NCI-H1417 treated with DMSO at 0.1 percent for 48 hours (cell line): ENCODE results near the gene PEDS1.
"Not testable (repeated sequence)": the region's sequence is repeated elsewhere in the genome, so short reads cannot be mapped to it uniquely, and the experiment has no call there.

Source experiments
- DNase-seq: peaks from one replicate; lab custom pipeline; 2025; lab: John Stamatoyannopoulos, UW

The PEDS1 gene

GRCh38 chr20:50163570-50164317 is 10.2 kb upstream of the PEDS1 start:
- DNase-seq: no peak

- DNase-seq: not testable (repeated sequence)
Observed at GRCh38 chr20:50161494-50161893, 8.0 kb upstream of the PEDS1 start.

GRCh38 chr20:50153153-50153499 is 397 bp downstream of the PEDS1 start:
- no peak for DNase-seq

GRCh38 chr20:50152394-50153152 is 950 bp downstream of the PEDS1 start:
- no peak for DNase-seq

- DNase-seq: no peak
Observed at GRCh38 chr20:50151034-50151743, 2.3 kb downstream of the PEDS1 start.

GRCh38 chr20:50149481-50150254 is 3.9 kb downstream of the PEDS1 start:
- no peak for DNase-seq

- DNase-seq: no peak
Observed at GRCh38 chr20:50146732-50147662, 6.5 kb downstream of the PEDS1 start.

- no peak for DNase-seq
Observed at GRCh38 chr20:50146214-50146613, 7.3 kb downstream of the PEDS1 start.

GRCh38 chr20:50145566-50145965 is 8.0 kb downstream of the PEDS1 start:
- DNase-seq: no peak

GRCh38 chr20:50144362-50144761 is 9.2 kb downstream of the PEDS1 start:
- no peak for DNase-seq

- DNase-seq: no peak
Observed at GRCh38 chr20:50142812-50143211, 10.7 kb downstream of the PEDS1 start.

- no peak for DNase-seq
Observed at GRCh38 chr20:50141811-50142561, 11.5 kb downstream of the PEDS1 start.

GRCh38 chr20:50141018-50141675 is 12.4 kb downstream of the PEDS1 start:
- no peak for DNase-seq

- no peak for DNase-seq
Observed at GRCh38 chr20:50140339-50140859, 13.1 kb downstream of the PEDS1 start.

GRCh38 chr20:50138479-50139393 is 14.8 kb downstream of the PEDS1 start:
- DNase-seq: no peak

- no peak for DNase-seq
Observed at GRCh38 chr20:50138120-50138478, 15.4 kb downstream of the PEDS1 start.

GRCh38 chr20:50137702-50138101 is 15.8 kb downstream of the PEDS1 start:
- DNase-seq: not testable (repeated sequence)

GRCh38 chr20:50136822-50137599 is 16.5 kb downstream of the PEDS1 start:
- DNase-seq: no peak
